Cortex of kidney (tissue), 1 donor: ENCODE data around the gene GRK5.
"Not testable (repeated sequence)": the region's sequence is repeated elsewhere in the genome, so short reads cannot be mapped to it uniquely, and the experiment has no call there.

Experiments
- DNase-seq: peaks from one replicate; lab custom pipeline; 2025; lab: John Stamatoyannopoulos, UW

GRK5 gene

DNA sequence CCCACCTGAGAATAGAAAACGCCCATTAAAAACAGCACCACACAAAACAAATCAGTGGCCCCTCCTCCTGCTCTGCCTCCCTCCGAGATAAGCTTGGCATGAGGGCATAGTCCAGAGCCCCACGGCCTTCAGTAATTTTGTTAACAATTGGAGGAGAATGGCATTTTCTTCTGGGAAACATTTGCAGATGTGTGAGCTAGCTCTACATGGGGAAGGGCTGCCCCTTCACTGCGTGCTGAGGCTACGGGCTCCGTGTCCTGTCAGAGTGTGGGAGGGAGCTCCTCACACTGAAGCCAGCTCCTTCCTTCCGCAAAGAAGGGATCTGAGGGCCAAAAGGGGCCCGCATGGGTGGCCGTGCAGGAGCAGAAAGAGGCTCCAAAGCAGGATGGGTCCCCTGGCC lies 15.2 kb downstream of the GRK5 start:
- DNase-seq, result no peak

DNA sequence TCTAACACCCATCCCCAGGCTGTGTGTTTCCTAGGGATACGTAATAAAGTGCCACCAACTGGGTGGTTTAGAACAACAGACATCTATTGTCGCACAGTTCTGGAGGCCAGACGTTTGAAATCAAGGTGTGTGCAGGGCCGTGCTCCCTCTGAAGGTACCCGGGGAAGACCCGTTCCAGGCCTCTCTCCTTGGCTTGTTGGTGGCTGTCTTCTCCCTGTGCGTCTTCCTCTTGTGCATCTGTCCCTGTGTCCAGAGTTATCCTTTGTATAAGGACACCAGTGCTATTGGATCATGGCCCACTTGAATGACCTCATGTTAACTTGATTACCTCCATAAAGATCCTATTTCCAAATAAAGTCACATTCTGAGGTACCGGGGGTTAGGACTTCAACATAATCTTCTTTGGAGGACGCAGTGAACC lies 15.6 kb downstream of the GRK5 start:
- DNase-seq, result no peak

DNA sequence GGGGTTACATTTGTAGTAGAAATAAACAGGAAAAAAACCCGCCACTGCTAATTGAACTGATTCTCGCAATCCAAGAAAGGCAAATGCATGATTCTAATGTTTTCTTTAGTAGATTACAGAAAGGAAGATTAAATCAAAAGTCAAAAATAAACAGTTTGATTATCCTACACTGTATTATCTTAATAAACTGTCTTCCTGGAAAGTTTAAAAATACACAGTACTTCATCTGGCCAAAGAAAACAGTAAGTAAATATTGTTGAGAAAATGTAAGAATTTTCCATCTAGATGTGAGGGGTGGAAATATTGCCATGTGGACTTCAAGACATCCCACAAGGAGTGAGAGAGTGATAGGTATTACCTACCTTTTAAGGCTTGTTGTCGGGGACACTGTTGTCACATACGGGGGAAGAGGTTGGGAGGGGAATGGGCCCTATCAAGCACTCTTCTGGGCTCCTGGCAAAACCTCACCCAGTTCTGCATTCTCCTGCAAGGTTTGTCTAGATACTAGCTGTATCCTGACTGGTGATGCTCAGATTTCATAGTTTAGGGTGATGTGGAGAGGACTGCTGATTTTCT lies 17.8 kb downstream of the GRK5 start:
- DNase-seq, result no peak

DNA sequence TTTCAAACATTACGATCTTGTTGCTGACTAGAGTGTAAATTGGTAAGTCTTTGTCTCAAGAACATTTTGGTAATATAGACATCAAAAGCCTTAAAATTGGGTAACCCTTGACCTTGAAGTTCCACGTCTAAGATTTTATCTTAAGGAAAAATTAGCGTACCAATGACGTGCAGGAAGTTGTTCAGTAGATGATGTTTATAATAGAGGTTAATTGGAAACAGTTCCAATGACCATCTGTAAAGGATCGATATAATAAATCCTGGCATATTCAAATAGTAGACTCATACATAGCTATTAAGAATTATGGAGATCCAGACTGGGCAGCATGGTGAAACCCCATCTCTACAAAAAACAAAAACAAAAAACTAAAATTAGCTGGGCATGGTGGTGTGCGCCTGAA lies 20.5 kb downstream of the GRK5 start:
- DNase-seq, result no peak

DNA sequence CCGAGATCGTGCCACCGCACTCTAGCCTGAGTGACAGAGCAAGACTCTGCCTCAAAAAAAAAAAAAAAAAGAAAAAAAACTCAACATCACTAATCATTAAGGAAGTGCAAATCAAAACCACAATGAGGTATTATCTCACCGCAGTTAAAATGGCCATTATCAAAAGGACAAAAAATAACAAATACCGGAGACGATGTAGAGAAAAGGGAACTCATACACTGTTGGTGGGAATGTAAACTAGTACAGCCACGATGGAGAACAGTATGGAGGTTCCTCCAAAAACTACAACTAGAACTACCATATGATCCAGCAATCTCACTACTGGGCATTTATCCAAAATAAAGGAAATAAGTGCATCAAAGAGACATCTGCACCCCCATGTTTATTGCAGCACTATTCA lies 24.3 kb downstream of the GRK5 start:
- DNase-seq, result no peak

DNA sequence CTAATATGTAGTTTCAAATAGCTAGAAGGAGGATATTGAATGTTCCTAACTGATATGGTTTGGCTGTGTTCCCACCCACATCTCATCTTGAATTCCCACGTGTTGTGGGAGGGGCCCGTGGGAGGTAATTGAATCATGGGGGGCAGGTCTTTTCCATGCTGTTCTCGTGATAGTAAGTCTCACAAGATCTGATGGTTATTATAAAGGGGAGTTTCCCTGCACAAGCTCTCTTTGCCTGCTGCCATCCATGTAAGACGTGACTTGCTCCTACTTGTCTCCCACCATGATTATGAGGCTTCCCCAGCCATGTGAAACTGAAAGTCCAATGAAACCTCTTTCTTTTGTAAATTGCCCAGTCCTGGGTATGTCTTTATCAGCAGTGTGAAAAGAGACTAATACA lies 25.1 kb downstream of the GRK5 start:
- not testable (repeated sequence) for DNase-seq

DNA sequence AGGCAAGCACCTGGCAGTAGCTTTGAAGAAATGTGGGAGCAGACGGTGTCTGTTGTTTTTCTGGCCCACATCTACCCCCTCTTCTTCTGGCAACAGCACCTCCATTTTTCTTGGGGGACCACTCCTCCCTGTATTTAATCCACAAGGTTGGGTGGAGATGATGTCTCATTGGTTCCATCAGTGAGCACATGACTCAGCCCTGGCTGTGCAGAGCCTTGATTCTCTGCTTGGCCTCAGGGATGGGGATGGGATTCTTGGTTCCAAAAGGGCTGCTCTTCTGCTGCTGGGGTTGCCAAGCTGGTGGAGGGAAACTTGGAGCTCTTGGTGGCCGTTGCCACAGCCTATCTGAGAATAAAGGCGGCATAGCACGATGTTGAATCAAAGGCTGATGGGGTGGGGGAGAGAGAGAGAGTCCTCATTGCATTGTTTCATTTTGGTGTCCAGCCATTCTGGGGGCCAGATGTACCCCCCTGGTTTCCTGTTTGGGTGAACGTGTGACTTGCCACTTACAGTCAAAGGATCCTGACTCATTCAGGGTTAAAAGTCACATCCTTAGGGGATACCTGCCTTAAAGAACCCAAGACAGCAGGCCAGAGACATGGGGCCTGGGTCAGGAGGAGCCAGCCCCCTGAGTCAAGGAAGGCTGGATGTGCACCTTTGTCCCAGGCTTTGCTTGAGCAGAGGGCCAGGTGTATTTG lies 25.9 kb downstream of the GRK5 start:
- DNase-seq, result no peak

DNA sequence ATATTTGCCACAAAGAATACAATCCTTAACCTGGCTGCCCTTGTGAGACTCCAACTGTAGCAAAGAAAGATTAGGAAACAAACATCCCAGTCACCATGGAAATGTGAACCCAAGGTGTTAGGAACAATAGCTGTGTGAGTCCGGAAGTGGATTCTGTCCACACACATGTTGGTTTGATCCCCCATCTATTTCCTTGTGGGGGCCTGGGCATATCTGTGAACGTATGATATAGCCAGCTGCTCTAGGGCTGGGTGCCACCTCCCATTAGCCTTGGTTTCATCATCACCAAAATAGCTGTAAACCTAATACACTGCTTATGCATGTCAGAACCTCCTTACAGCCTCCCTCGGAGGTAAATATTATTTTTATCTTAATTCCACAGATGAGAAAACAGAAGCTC lies 26.4 kb downstream of the GRK5 start:
- DNase-seq, result no peak

DNA sequence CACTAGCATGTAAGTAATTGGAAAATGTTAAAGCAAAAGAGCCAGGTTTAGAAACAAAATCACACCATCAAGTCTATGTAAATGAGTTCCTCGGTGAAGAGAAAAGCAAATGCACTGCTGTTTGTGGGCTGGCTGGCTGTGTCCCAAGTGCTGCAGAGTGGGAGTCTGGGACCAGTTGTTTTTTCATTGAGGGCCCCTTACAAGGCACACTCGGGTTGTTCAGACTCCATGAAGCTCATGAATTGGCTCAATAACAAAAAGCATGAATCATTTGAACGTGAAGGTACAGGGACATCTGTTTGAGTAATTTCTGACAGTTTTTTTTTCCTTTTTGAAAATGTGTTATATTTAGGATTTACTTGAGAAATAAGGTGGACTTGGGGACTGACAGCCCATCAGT lies 28.0 kb downstream of the GRK5 start:
- no peak for DNase-seq

DNA sequence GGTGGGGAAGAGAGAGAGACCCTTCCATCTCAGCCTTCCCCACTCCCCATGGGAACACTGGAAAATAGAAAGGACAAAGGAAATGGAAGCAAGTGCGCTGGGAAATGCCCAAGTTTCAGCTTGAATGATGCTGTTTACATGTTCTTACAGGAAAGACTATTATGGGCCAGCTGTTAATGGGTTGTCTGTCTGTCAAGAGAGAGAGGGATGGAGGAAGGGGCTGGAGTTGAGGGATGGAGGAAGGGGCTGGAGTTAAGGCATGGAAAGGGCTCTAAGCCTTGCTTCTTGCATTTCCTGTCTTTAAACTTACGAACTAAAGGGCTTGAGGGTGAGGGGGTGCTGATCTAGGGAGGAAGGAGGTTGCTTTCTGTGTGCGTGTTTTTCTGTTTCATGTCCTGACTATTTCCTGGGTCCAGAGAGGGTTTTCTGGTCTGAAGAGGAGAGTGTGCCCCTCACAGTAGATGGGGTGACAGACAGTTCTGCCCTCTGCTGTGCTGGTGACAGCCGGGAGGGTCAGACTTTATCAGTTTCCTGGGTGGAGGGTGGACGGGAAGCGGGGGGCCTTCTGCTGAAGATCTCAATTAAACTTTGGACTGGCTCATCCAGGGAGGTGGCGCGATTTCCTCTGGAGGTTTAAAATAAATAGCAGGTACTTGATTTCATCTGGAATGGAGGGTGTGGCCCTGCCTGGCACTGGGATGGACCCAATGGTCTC lies 30.5 kb downstream of the GRK5 start:
- DNase-seq, result no peak

DNA sequence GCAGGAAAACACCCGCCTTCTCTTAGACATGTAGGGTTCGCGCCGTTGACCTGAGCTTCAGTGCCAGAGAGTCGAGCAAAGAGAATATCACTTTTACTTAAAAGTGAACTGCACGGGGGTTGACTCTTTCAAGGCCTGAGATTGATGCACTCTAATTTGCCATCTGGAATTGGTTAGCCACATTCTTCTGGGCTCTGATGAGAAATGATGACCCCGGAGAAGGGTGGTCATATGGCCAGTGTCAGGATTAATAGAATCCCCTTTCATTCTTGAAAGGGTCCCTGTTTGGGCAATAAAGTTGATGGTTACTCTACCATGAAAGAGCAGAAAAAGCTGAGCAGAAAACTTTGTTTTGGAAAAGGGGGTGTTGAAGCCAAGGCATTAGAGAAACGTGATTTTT lies 31.2 kb downstream of the GRK5 start:
- DNase-seq, result no peak

DNA sequence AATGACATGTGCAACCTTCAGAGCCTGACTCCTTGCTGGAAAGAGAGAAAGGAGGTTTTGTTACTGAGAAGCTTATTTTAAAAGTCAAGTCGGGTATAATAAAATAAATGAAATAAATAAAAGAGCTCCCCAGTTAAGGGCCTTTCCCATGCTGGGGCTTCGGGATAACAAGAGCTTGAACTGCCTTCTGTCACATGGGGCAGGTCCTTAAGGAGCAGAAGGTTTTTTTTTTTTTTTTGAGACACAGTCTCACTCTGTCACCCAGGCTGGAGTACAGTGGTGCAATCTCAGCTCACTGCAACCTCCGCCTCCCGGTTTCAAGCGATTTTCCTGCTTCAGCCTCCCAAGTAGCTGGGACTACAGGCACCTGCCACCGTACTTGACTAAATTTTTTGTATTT lies 31.6 kb downstream of the GRK5 start:
- DNase-seq, result not testable (repeated sequence)

DNA sequence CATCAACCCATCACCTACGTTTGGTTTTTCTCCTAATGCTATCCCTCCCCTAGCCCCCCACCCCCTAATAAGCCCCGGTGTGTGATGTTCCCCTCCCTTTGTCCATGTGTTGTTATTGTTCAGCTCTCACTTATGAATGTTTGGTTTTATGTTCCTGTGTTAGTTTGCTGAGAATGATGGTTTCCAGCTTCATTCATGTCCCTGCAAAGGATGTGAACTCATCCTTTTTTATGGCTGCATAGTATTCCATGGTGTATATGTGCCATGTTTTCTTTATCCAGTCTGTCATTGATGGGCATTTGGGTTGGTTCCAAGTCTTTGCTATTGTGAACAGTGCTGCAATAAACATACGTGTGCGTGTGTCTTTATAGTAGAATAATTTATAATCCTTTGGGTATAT lies 32.3 kb downstream of the GRK5 start:
- DNase-seq, result not testable (repeated sequence)

DNA sequence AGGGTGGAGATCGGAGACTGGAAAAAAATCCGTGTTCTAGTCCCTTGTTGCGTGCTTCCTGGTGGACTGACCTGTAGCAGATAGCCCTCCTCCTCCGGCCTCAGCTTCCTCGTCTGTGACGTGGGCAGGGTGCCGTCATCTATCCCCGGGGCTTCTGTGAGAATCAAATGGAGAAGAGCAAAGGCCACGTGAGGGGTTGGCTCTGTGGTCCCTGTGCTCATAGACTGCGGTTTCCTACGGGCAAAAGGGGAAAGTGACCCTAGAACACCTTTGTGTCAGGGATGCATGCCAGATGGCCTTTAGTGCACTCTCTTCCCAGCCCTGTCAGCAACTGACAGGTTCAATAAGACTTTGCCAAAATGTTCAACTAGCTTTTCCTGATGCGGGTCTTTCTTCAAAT lies 33.7 kb downstream of the GRK5 start:
- DNase-seq, result no peak

DNA sequence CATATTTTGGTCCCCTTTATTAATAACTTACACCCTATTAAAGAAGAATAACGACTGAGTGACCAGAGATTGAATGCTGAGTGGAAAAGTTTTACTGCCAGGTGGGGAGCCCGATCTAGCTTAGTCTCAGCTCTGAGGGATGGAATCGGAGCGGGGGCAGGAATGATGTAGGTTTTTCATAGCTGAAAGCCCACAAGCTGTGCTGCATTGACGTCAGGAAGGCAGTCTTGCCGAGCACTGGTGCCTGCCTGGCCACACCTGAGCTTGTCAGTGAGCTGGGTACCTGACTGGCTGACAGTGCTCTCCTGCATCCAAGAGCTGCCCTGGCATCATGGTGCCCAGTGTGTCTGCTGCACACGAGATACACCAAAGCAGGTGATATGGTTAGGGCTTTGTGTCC lies 34.8 kb downstream of the GRK5 start:
- no peak for DNase-seq

DNA sequence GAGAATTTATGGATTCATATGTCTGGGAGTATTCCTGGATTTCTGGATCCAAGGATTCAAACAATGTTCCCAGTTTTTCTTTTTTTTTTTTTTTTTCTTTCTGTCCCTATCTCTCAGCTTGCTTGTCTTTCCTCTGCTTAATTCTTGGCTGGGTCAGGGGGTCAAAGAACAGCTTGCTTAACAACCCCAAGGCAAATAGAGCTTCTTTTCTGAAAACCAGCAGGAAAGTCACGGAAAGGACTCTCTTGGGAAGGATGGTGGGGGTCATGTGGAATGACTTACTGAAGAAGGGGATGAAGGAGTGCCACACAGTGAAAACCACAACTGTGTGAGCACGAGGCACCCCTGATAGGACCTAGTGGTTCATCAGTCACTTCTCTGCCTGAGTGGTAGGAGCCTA lies 36.1 kb downstream of the GRK5 start:
- DNase-seq, result no peak

DNA sequence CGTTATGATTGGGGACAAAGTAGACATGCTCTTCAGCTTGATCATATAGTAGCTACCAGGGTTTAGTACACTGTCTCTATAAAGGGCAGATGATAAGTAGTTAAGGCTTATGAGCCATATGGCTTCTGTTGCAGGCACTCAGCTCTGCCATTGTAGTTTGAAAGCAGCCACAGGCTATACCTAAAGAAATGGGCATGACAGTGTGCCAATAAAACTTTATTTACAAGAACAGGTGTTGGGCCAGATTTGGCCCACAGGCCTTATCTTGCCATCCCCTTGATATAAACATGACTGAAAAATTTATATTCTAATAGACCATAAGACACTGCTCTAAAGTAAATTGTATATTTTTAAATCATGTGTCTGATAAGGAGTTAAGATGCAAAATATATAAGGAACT lies 36.6 kb downstream of the GRK5 start:
- no peak for DNase-seq

DNA sequence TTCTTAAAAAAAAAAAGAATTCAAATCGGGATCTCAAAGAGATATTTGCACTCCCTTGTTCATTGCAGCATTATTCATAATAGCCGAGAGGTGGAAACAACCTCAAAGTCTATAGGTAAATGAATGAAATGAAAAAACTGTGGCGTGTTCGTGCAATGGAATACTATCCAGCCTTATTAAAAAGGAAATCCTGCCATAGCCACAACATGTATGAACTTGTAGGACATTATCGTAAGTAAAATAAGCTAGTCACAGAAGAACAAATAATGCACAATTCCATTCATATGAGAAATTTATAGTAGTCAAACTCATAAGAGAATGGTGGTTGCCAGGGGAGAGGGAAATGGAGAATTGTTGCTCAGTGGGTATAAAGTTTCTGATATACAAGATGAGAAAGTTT lies 37.9 kb downstream of the GRK5 start:
- no peak for DNase-seq

DNA sequence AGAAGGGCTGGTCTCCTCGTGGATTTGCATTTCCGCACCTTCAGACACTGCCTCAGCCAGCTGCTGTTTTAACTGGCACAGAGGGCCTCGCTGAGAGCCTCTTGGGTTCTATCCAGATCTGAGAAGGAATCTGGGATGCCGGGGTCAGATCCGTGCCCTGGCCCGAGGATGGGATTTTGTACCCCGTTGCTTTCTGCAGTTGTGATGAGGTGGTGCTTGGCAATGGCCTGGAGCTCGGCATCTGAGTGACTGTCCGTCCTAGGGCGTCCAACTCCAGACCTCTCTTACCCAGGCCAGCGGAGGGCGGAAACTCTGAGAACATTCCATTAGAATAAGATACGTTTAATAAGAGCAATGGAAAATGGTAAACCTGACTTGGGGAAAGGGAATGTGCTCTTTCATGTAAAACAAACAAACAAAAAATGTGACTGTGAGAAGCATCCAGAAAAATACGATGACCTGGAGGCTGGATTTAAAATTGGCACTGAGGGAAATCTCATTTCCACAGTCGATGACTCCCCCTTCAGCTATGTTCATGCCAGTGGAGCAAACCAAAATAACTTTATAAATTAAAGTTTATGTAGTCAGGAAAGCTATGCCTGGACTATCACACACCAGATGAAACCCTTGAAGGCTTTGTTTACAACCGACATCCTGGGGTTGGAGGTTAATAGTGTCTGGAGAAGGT lies 39.6 kb downstream of the GRK5 start:
- no peak for DNase-seq

DNA sequence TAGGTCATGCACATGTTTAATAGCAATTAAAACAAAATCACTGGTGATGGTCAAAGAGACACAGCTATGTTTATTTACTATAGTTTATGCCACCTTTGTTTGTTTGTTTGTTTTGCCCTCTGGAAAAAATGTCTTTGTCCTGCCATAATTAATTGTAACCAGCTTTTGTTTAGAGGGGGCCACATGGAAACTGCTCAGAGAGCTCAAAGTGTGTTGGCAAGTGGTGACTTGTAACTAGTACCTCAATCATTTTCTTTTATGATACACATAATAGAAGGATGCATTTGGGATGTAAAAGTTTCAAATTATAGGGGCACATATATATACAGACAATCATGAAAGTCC lies 40.2 kb downstream of the GRK5 start:
- DNase-seq, result no peak

DNA sequence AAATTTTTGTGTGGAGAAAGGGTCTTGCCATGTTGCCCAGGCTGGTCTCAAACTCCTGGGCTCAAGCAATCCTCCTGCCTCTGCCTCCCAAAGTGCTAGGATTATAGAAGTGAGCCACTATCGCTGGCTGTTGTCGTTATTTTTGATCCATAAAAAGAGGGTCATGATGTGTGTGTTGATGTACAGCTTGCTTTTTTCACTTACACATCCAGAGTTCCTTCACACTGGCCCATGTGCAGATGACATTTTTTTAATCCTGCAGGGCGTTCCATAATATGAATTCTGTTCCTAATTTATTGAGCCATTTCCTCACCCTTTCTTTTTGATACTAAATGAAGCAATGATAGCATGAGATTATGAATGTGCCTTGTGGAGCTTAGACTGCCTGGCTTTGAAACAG lies 40.8 kb downstream of the GRK5 start:
- no peak for DNase-seq

DNA sequence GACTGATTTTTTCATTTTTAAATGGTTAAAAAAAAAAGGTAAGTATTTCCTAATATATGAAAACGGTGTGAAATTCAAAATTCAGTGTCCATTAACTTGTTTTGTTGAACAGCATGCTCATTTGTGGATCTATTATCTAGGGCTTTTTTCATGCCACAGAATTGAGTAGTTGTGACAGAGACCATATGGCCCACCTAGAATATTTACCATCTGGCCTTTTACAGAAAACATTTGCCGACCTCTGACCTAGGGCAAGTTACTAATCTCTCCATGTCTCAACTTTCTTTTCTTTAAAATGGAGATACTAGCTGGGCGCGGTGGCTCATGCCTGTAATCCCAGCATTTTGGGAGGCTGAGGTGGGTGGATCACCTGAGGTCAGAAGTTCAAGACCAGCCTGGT lies 41.3 kb downstream of the GRK5 start:
- no peak for DNase-seq

DNA sequence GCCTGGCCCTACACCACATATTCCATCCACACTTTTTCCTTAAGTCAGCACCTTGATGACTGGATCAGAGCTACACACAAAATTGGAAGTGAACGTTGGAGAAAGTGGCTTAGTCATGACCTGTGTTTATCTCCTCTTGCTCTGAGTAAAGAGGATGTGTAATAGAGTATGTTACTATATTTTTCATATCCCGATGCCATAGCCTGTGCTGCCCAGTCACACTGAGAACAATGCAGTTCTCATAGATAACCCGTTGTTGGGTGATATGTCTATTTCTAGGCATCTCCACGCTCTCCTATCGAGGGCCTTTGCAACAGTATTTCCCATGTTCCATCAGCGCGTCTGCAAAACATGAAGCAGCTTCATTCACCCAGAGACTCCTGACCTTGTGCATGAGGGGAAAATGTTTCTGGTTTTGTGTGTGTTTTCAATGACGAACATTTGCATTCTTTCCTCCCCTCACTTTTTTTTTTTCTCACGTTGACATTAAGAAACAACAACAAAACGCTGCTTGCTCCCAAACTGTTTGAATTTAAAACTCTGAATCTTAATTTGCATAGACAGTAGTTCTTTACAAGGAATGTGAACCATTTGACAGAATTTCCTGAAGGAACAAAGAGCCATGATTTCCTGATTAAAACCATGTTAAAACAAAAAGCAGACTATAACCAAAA lies 43.4 kb downstream of the GRK5 start:
- DNase-seq, result no peak
